Loucy (cell line): ENCODE data around the gene LBHD2.
"Not testable (repeated sequence)": the region's sequence is repeated elsewhere in the genome, so short reads cannot be mapped to it uniquely, and the experiment has no call there.

ENCODE experiments used
- H2AFZ ChIP-seq: fragments of 200-600 bp; sonication (generic); 2 replicates; pipeline ENCODE4 v1.6.0; 2016; ENCODE audit warnings: antibody characterized with exemption, mild to moderate bottlenecking, low read length, moderate library complexity
- H3F3A ChIP-seq: fragments of 200-600 bp; 2 replicates; pipeline ENCODE4 v1.6.0; 2016; ENCODE audit warnings: antibody characterized with exemption, low read depth, mild to moderate bottlenecking
- H3K27me3 ChIP-seq: fragments of 200-600 bp; sonication (generic); 2 replicates; pipeline ENCODE4 v1.6.1; 2014; ENCODE audit warnings: low read length, mild to moderate bottlenecking; ENCODE audit not compliant: insufficient read depth, poor library complexity, severe bottlenecking
- H3K36me3 ChIP-seq: fragments of 200-600 bp; sonication (generic); 2 replicates; pipeline ENCODE4 v1.6.1; 2016; ENCODE audit warnings: low read length; ENCODE audit not compliant: insufficient read depth
- H3K4me1 ChIP-seq: fragments of 200-600 bp; sonication (generic); 2 replicates; pipeline ENCODE4 v1.5.1; 2014; ENCODE audit warnings: low read length, mild to moderate bottlenecking; ENCODE audit not compliant: insufficient read depth, poor library complexity, severe bottlenecking
- H3K4me2 ChIP-seq: fragments of 200-600 bp; sonication (generic); 2 replicates; pipeline ENCODE4 v1.6.0; 2014; ENCODE audit warnings: antibody characterized with exemption, low read length, low read depth, mild to moderate bottlenecking; ENCODE audit not compliant: poor library complexity, severe bottlenecking
- H3K4me3 ChIP-seq: fragments of 200-600 bp; sonication (generic); 2 replicates; pipeline ENCODE4 v1.5.1; 2014; ENCODE audit warnings: low read length, mild to moderate bottlenecking, mixed read lengths; ENCODE audit not compliant: poor library complexity, severe bottlenecking
- H3K79me2 ChIP-seq: fragments of 200-600 bp; sonication (generic); 2 replicates; pipeline ENCODE4 v1.6.1; 2014; ENCODE audit warnings: low read length; ENCODE audit not compliant: insufficient read depth
- H3K9ac ChIP-seq: fragments of 200-600 bp; sonication (generic); 2 replicates; pipeline ENCODE4 v1.6.0; 2014; ENCODE audit warnings: mild to moderate bottlenecking, low read depth, low read length, moderate library complexity; ENCODE audit not compliant: poor library complexity, severe bottlenecking
- H3K9me2 ChIP-seq: fragments of 200-600 bp; sonication (generic); replicated peaks from 2 replicates; pipeline ENCODE4 v1.6.1; 2016; ENCODE audit warnings: low read depth, low read length, mixed read lengths
- H3K9me3 ChIP-seq: fragments of 200-600 bp; sonication (generic); 2 replicates; pipeline ENCODE4 v1.6.1; 2014; ENCODE audit warnings: mild to moderate bottlenecking, antibody characterized with exemption, low read length, low read depth; ENCODE audit not compliant: insufficient read depth
- H4K20me1 ChIP-seq: fragments of 200-600 bp; sonication (generic); 2 replicates; pipeline ENCODE4 v1.6.0; 2014; ENCODE audit warnings: antibody characterized with exemption, low read length, mild to moderate bottlenecking; ENCODE audit not compliant: insufficient read depth, poor library complexity, severe bottlenecking
- EZH2phosphoT487 ChIP-seq: fragments of 200-600 bp; IDR thresholded peaks from 2 replicates; pipeline ENCODE4 v1.6.1; 2018; ENCODE audit warnings: antibody characterized with exemption, mild to moderate bottlenecking, moderate library complexity, borderline replicate concordance
- TF ChIP-seq, protein P1 (sequence below): fragments of 200-600 bp; sonication (generic); conservative IDR thresholded peaks from 2 replicates; pipeline ENCODE4 v1.5.1; 2014; ENCODE audit warnings: mild to moderate bottlenecking, antibody characterized with exemption, low read length

LBHD2 gene

GRCh38 chr14:103045371-103045869, 38.6 kb upstream of the LBHD2 start:
- H3K9me2 ChIP-seq, result no peaks in the 10 kb centered on the region
- no peak overlapping the region for H3K9ac ChIP-seq
- H3K27me3 ChIP-seq, result no peaks in the 10 kb centered on the region
- no peaks in the 10 kb centered on the region for H3K4me1 ChIP-seq
- no peaks in the 10 kb centered on the region for H3F3A ChIP-seq
- TF ChIP-seq, protein P1, sequence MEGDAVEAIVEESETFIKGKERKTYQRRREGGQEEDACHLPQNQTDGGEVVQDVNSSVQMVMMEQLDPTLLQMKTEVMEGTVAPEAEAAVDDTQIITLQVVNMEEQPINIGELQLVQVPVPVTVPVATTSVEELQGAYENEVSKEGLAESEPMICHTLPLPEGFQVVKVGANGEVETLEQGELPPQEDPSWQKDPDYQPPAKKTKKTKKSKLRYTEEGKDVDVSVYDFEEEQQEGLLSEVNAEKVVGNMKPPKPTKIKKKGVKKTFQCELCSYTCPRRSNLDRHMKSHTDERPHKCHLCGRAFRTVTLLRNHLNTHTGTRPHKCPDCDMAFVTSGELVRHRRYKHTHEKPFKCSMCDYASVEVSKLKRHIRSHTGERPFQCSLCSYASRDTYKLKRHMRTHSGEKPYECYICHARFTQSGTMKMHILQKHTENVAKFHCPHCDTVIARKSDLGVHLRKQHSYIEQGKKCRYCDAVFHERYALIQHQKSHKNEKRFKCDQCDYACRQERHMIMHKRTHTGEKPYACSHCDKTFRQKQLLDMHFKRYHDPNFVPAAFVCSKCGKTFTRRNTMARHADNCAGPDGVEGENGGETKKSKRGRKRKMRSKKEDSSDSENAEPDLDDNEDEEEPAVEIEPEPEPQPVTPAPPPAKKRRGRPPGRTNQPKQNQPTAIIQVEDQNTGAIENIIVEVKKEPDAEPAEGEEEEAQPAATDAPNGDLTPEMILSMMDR, result no peak
- no peak for TF ChIP-seq EZH2phosphoT487
- H3K9me3 ChIP-seq, result no peaks in the 10 kb centered on the region
- no peak overlapping the region for H2AFZ ChIP-seq
- H3K36me3 ChIP-seq, result no peaks in the 10 kb centered on the region
- H4K20me1 ChIP-seq, result no peaks in the 10 kb centered on the region
- no peak overlapping the region for H3K4me3 ChIP-seq
- H3K79me2 ChIP-seq, result no peaks in the 10 kb centered on the region
- H3K4me2 ChIP-seq, result no peak overlapping the region

GRCh38 chr14:103047453-103047852, 36.6 kb upstream of the LBHD2 start:
- not testable (repeated sequence) for H2AFZ ChIP-seq, H3K9ac ChIP-seq, H3F3A ChIP-seq, H3K79me2 ChIP-seq, H4K20me1 ChIP-seq, H3K36me3 ChIP-seq, H3K27me3 ChIP-seq, H3K9me3 ChIP-seq, H3K4me1 ChIP-seq, H3K4me2 ChIP-seq, H3K4me3 ChIP-seq, H3K9me2 ChIP-seq

- Histone ChIP-seq H3K9ac (no peak overlapping the region), H3F3A (no peaks in the 10 kb centered on the region), H2AFZ (no peak overlapping the region), H3K4me1 (no peaks in the 10 kb centered on the region), H3K27me3 (no peaks in the 10 kb centered on the region), H3K4me3 (no peak overlapping the region), H3K9me2 (no peaks in the 10 kb centered on the region), H4K20me1 (no peaks in the 10 kb centered on the region), H3K79me2 (no peaks in the 10 kb centered on the region), H3K36me3 (no peaks in the 10 kb centered on the region), H3K9me3 (no peaks in the 10 kb centered on the region), H3K4me2 (no peak overlapping the region)
- TF ChIP-seq EZH2phosphoT487, result no peak
- TF ChIP-seq, protein P1, result no peak
Measured at GRCh38 chr14:103050935-103051334, 33.1 kb upstream of the LBHD2 start.

- Histone ChIP-seq H3K4me3 (no peak overlapping the region), H3K36me3 (no peaks in the 10 kb centered on the region), H3K9me2 (no peaks in the 10 kb centered on the region), H3K79me2 (no peaks in the 10 kb centered on the region), H3K9ac (no peak overlapping the region), H3K4me1 (no peaks in the 10 kb centered on the region), H3K27me3 (no peaks in the 10 kb centered on the region), H2AFZ (no peak overlapping the region), H3F3A (no peaks in the 10 kb centered on the region), H3K9me3 (no peaks in the 10 kb centered on the region), H4K20me1 (no peaks in the 10 kb centered on the region), H3K4me2 (no peak overlapping the region)
- TF ChIP-seq, protein P1, result no peak
Measured at GRCh38 chr14:103052407-103052806, 31.6 kb upstream of the LBHD2 start.
